Rectal smooth muscle tissue (tissue), 1 donor: ENCODE data around the gene SLC2A9.

Experiments used
- H3K27ac ChIP-seq: one replicate; pipeline ENCODE4 v1.7.0; 2013; ENCODE audit warnings: low read depth, low read length, inconsistent platforms
- H3K27me3 ChIP-seq: one replicate; pipeline ENCODE4 v1.7.0; 2013; ENCODE audit warnings: low read length; ENCODE audit not compliant: control insufficient read depth, insufficient read depth
- H3K36me3 ChIP-seq: one replicate; pipeline ENCODE4 v1.7.0; 2013; ENCODE audit warnings: low read length; ENCODE audit not compliant: control insufficient read depth, insufficient read depth
- H3K4me1 ChIP-seq: one replicate; pipeline ENCODE4 v1.7.0; 2013; ENCODE audit warnings: low read length; ENCODE audit not compliant: control insufficient read depth, insufficient read depth
- H3K4me3 ChIP-seq: one replicate; pipeline ENCODE4 v1.7.0; 2013; ENCODE audit warnings: low read length
- H3K9ac ChIP-seq: one replicate; pipeline ENCODE4 v1.7.0; 2013; ENCODE audit warnings: low read length

The SLC2A9 gene

DNA sequence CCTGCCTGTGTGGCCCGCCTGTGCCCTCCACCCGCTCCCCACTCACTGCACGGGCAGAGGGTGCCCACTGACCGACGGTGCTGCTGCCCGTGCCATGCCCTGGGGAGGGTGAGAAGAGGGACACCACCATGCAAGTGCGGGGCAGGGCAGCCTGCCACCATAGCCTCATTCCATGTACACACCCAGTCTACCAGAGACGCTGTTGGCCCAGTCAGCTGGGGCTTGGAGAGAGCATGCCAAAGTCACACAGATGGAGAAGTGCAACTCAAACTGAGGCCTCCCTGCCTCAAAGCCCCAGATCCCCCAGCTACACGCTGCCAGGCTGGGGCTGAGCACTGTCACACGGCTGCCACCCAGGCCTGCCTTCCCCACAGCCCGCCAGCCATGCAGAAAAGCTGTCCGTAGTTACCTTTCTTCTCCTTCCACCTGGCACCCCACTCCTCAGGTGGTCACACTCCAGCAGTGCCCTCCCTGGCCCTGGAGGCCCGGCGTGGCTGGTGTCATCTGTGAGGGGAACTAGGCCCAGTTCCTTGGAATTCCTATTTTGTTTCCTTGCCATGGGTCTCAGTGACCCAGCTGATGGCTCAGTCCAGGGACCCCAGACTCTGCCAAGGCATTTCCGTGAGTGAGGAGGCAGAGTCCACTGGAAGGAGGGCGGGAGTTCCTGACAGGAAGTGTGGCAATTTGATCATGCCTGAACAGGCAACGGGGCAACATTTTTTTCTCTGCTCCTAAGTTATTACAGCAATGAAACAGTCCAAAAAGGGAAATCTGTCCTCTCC, at the start of gene SLC2A9:
TSS of gene SLC2A9 (minus strand) at position 627 of the 782 bp plus-strand sequence. CDS start at position 559, 68 bp downstream.
- Histone ChIP-seq H3K4me1 (no peaks in the 10 kb centered on the region), H3K9ac (no peak within 1 kb of the TSS), H3K4me3 (no peak within 1 kb of the TSS), H3K36me3 (no peaks in the 10 kb centered on the region), H3K27me3 (no peaks in the 10 kb centered on the region), H3K27ac (no peak within 1 kb of the TSS)

DNA sequence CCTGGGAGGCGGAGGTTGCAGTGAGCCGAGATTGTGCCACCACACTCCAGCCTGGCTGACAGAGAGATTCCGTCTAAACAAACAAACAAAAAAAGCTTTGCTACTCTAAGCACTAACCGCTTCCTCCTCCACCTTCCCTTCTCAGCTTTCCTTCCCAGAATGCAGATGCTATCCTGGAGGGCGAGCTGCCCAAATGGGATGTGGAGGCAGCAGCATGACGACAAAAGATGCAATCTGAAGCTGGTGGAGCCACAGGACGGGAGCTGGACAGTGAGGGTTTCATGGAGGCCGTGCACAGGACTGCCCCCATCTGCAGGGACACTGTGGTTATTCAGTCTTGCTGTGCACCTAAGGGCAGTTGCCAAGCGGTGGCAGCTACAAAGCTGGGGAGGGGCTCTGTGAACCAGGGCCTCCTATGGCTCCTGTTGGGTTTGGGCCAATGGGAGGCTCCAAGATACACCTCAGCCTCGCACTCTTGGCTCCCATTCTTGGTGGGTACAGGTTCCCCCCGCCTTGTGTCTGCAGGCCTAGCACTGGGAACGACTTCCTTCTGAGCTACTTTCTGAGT, 47.9 kb upstream of the SLC2A9 start:
- Histone ChIP-seq H3K9ac (no peak overlapping the region), H3K36me3 (peaks cover 4% of the 10 kb centered on the region), H3K4me1 (peaks cover 4% of the 10 kb centered on the region), H3K4me3 (no peak overlapping the region), H3K27ac (no peak overlapping the region), H3K27me3 (no peaks in the 10 kb centered on the region)

DNA sequence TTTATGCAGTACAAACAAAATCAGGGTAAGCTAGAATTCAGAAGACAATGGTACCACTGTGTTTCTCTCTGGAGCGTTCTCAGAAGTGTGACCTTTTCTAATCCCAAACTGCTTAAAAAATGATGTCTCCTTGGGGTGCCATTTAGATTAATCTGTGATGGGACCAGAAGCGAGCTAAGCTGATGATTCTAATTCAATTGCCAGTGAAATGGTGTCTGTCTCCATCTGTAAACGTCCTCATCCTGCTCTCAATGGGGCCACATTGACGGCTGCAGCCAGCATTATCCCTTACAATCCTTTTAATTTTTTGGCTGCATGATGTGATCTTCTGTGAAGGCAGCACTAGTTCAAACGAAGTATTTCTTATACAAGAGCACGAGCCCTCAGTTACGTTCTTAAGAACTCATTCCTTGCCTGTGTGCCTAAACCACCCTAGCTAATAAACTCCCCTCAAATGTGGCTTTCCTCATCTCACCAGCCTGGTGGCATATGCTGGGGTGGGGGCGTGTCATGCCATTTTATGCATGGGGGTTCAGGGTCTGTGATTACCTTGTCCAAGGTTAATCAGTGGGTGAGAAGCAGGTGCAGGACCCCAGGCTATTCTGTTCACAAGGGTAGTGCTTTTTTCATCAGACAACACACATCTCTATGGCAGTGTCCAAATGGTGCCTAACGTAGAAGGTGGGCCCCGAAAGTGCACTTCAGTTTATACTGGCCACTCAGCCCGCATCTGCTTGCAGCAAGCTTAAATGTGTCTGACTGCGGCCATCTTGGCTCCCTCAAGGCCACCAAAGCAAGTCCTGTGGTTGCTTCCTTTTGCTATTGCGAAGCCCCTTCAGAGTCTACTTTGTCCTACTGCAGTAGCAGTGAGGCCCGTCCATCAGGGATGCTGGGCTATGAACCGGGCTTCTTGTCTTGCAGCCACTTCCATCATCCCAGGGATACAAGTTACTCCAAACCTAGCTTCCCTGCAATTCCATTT, 45.7 kb upstream of the SLC2A9 start:
- peaks cover 8% of the 10 kb centered on the region for H3K4me1 ChIP-seq
- H3K27ac ChIP-seq: no peak overlapping the region
- H3K36me3 ChIP-seq: no peaks in the 10 kb centered on the region
- H3K4me3 ChIP-seq: no peak overlapping the region
- H3K9ac ChIP-seq: no peak overlapping the region
- no peaks in the 10 kb centered on the region for H3K27me3 ChIP-seq

DNA sequence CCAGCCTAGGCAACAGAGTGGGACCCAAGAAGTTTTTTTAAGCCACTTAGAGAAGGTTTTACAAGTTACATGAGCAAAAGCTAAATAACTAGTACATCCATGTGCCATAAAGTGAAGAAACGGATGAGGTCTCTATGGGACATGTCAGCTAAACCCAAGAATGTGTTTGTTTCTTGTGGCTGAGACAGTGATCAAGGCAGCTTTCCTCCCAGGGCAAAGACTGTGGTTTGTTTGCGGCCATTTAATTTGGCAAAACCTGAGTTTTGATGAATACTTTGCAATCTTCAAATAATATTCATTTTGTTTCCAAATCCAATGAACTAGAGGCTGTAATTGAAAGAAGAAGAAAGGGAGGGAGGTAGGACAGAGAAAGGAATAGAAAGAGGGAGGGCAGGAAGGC, 44.9 kb upstream of the SLC2A9 start:
- H3K27ac ChIP-seq: no peak overlapping the region

DNA sequence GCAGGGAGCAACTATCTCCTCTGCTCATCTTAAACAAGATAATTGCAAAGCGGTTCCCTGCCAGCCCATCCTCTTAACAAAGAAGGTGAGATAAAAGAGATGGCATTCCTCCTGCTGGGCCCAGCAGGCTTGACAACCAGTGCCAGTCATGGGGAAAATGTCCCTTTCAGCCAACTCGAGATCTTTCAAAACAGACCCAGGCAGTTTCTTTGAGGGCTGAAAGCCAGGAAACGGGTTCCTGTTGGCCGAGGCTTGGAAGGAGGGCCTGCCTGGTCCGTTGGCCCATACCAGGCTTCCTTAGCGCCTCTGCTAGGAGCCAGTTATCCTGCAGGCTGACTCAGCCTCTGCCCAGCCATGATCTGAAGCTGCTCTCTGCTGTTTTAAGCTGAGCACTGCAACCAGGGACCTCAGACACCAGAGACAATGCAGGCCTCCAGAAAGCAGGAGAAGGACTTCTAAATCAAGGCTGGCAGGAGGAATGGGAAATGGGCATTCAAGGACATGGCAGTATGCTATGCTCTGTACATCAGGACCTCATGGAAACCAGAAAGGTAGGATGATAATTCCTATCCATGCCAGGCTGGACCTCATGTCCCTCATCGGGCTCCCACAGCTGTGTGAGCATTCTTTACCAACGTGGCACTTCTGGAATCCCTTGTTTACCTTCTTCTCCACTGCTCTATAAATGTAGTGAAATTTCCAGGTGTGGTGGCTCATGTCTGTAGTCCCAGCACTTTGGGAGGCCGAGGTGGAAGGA, 42.4 kb upstream of the SLC2A9 start:
- H3K4me3 ChIP-seq: no peak overlapping the region
- H3K27ac ChIP-seq: peak overlapping the region; percentile 27
- no peaks in the 10 kb centered on the region for H3K36me3 ChIP-seq
- no peak overlapping the region for H3K9ac ChIP-seq
- peaks cover 8% of the 10 kb centered on the region for H3K4me1 ChIP-seq
- no peaks in the 10 kb centered on the region for H3K27me3 ChIP-seq

More for the DNA sequence above, 44.9 kb upstream of the SLC2A9 start:
- no peak overlapping the region for H3K4me3 ChIP-seq
- no peaks in the 10 kb centered on the region for H3K27me3 ChIP-seq
- peaks cover 8% of the 10 kb centered on the region for H3K4me1 ChIP-seq
- H3K9ac ChIP-seq: no peak overlapping the region
- no peaks in the 10 kb centered on the region for H3K36me3 ChIP-seq

DNA sequence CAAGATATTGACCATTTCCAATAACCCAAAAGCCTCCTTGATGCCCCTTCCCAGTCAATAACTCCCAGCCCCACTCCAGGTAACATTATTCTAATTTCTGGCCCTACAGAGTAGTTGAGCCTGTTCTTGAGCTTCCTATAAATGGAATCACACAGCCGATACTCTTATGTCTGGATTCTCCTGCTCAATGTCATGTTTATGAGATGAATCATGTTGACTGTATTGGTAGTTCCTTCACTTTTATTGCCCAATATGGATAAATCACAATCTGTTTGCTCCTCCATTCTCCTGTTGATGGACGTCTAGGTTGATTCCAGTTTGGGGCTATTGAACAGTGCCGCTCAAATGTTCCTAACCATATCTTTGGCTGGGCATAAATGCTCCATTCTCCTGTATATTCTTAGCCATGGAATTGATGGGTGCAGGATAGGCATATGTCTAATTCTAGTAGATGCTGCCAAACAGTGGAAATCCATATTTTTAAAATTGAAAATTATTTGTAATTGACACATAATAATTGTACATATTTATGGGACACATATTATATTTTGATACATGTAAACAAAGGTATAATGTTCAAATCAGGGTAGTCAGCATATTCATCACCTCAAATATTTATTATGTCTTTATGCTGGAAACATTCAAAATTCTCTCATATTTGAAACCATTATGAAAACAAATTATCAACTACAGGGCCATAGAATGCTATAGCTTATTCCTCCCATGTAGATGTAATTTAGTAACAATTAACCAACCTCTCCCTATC, 40.5 kb upstream of the SLC2A9 start:
- no peak overlapping the region for H3K9ac ChIP-seq
- H3K27ac ChIP-seq: no peak overlapping the region
- no peaks in the 10 kb centered on the region for H3K36me3 ChIP-seq

DNA sequence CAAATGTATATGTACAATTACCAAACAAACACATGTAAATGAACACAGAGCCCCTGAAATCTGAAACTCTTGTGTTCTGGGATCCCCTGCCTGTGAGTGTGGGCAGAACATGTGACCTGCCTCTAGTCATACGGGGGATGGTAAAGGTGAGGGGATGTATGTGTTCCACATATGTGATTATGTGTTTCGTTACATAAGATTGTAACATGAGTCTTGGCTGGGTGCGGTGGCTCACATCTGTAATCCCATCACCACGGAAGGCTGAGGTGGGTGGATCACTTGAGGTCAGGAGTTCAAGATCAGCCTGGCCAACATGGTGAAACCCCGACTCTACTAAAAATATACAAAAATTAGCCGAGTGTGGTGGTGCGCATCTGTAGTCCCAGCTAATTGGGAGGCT, 37.1 kb upstream of the SLC2A9 start:
- Histone ChIP-seq H3K4me1 (peaks cover 2% of the 10 kb centered on the region), H3K36me3 (no peaks in the 10 kb centered on the region), H3K27ac (no peak overlapping the region), H3K4me3 (no peak overlapping the region), H3K27me3 (no peaks in the 10 kb centered on the region), H3K9ac (no peak overlapping the region)

More for the DNA sequence above, 40.5 kb upstream of the SLC2A9 start:
- Histone ChIP-seq H3K27me3 (no peaks in the 10 kb centered on the region), H3K4me3 (no peak overlapping the region), H3K4me1 (peaks cover 8% of the 10 kb centered on the region)

DNA sequence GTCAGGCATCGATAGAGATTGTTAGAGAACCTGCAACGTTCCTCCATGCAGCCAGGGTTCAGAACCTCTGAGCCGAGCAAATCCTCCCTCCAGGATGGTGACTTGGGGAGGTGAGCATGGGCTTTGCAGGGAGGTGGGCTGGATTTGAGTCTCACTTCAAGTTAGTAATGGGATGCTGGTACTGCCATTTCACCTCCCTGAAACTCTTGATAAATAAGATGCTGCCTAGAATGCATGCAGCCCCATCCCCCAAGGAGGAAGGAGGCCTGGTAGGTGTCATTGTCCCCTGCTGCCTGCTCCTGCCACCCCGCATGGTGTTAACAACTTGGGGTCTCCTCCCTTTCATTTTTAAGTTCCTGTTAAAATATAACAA, 35.7 kb upstream of the SLC2A9 start:
- Histone ChIP-seq H3K27me3 (no peaks in the 10 kb centered on the region), H3K4me3 (no peak overlapping the region), H3K36me3 (no peaks in the 10 kb centered on the region), H3K9ac (no peak overlapping the region), H3K4me1 (no peaks in the 10 kb centered on the region), H3K27ac (no peak overlapping the region)

DNA sequence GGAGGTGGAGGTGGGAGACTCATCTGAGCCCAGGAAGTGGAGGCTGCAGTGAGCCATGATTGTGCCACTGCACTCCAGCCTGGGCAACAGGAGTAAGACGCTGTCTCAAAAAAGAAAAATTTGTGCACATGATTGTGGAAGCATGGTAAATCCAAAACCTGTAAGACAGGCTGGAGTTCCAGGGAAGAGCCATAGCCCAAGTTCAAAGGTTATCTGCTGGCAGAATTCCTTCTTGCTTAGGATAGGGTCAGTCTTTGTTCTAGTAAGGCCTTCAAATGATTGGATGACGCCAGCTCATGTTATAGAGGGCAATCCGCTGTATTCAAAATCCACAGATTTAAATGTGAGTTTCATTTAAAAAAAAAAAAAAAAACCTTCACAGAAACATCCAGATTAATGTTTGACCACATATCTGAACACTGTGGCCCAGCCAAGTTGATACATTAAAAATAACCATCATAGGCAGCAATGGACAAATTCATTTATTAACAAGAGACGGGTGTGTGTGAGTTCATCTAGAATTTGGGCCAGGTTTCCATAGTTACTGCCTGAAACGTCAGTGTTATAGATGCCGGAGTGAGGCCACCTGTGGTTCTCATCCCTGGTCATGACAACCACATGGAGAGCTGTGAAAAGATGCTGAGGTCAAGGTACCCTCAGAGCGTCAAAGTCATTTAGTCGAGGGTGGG, 35.2 kb upstream of the SLC2A9 start:
- Histone ChIP-seq H3K4me1 (no peaks in the 10 kb centered on the region), H3K27me3 (no peaks in the 10 kb centered on the region), H3K9ac (no peak overlapping the region), H3K4me3 (no peak overlapping the region), H3K36me3 (no peaks in the 10 kb centered on the region), H3K27ac (no peak overlapping the region)

DNA sequence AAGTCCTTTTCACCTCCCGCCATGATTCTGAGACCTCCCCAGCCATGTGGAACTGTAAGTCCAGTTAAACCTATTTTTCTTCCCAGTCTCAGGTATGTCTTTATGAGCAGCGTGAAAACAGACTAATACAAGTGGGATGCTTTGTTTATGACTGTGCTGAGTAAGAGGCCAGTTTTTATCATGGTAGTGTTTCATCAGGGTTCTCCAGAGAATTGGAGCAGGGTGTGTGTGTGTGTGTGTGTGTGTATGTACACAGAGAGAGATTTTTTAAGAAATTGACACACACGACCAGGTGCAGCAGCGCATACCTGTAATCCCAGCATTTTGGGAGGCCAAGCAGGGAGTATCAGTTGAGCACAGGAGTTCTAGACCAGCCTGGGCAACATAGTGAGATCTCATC, 34.6 kb upstream of the SLC2A9 start:
- no peak overlapping the region for H3K9ac ChIP-seq
- H3K36me3 ChIP-seq: no peaks in the 10 kb centered on the region
- H3K4me1 ChIP-seq: no peaks in the 10 kb centered on the region
- no peak overlapping the region for H3K27ac ChIP-seq
- H3K27me3 ChIP-seq: no peaks in the 10 kb centered on the region
- no peak overlapping the region for H3K4me3 ChIP-seq

DNA sequence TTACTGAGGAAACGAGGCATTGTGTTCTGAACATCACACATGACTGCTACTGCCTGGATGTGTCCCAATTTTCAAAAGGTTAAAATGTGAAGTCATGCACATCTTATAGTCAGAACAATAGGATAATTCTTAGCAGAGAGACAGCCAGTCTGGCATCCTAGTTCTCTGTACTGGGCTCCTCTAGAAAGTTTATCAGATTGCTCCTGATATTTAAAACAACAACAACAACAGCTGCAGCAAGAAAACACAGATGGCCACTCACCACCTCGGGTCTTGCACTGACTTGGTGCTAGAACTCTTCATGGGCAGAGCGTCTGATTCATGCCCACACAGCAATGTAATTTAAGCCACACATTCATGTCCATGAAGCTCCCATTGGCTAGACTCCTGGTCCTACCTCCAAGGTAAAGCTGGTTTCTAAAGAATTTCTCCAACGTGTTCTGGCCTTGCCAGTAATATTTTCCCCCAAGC, 33.3 kb upstream of the SLC2A9 start:
- Histone ChIP-seq H3K36me3 (no peaks in the 10 kb centered on the region), H3K4me3 (no peak overlapping the region), H3K27me3 (no peaks in the 10 kb centered on the region), H3K4me1 (no peaks in the 10 kb centered on the region), H3K27ac (no peak overlapping the region), H3K9ac (no peak overlapping the region)
